NCI-H1105 (cell line): ENCODE results near the gene MGAM2.
"Not testable (repeated sequence)": the region's sequence is repeated elsewhere in the genome, so short reads cannot be mapped to it uniquely, and the experiment has no call there.

Source experiments
- DNase-seq: peaks from one replicate; lab custom pipeline; 2025; lab: John Stamatoyannopoulos, UW

The MGAM2 gene

GRCh38 chr7:142111499-142111898 is at the start of gene MGAM2:
Gene MGAM2, plus strand, starts transcription at chr7:142111718. Its CDS starts 5,156 bp downstream, at chr7:142116874.
- no peak for DNase-seq

- DNase-seq, result no peak
Observed at GRCh38 chr7:142063551-142064442, 47.7 kb upstream of the MGAM2 start.

GRCh38 chr7:142066536-142066935 is 45.0 kb upstream of the MGAM2 start:
- DNase-seq, result no peak

- DNase-seq, result no peak
Observed at GRCh38 chr7:142077762-142078161, 33.8 kb upstream of the MGAM2 start.

GRCh38 chr7:142083605-142084004 is 27.9 kb upstream of the MGAM2 start:
- no peak for DNase-seq

GRCh38 chr7:142085428-142085827 is 26.1 kb upstream of the MGAM2 start:
- DNase-seq, result no peak

- no peak for DNase-seq
Observed at GRCh38 chr7:142088022-142088714, 23.4 kb upstream of the MGAM2 start.

GRCh38 chr7:142089035-142089434 is 22.5 kb upstream of the MGAM2 start:
- DNase-seq, result no peak

- no peak for DNase-seq
Observed at GRCh38 chr7:142091961-142092360, 19.6 kb upstream of the MGAM2 start.

- no peak for DNase-seq
Observed at GRCh38 chr7:142094861-142095260, 16.7 kb upstream of the MGAM2 start.

- no peak for DNase-seq
Observed at GRCh38 chr7:142097571-142097970, 13.9 kb upstream of the MGAM2 start.

- DNase-seq, result no peak
Observed at GRCh38 chr7:142098004-142098403, 13.5 kb upstream of the MGAM2 start.

GRCh38 chr7:142099347-142099746 is 12.2 kb upstream of the MGAM2 start:
- DNase-seq, result not testable (repeated sequence)

- no peak for DNase-seq
Observed at GRCh38 chr7:142100634-142101033, 10.9 kb upstream of the MGAM2 start.

GRCh38 chr7:142101794-142102193 is 9.7 kb upstream of the MGAM2 start:
- not testable (repeated sequence) for DNase-seq

- no peak for DNase-seq
Observed at GRCh38 chr7:142104550-142105527, 6.7 kb upstream of the MGAM2 start.

GRCh38 chr7:142108728-142109505 is 2.6 kb upstream of the MGAM2 start:
- no peak for DNase-seq

- DNase-seq, result no peak
Observed at GRCh38 chr7:142110098-142110497, 1.4 kb upstream of the MGAM2 start.

- DNase-seq, result no peak
Observed at GRCh38 chr7:142110638-142111037, 880 bp upstream of the MGAM2 start.

- no peak for DNase-seq
Observed at GRCh38 chr7:142112086-142112485, 568 bp downstream of the MGAM2 start.

- no peak for DNase-seq
Observed at GRCh38 chr7:142114207-142114606, 2.7 kb downstream of the MGAM2 start.
